Spleen (tissue), 11 donors: ENCODE results near the gene IMMP1L. TPM values are rescaled to one million over a fixed set of nuclear protein-coding genes. Genes with fewer than 3 reads are reported as not detected.

Source experiments
- DNase-seq: peaks from one replicate; pipeline ENCODE4 v3.0.0-alpha.2; 2020
- H3K27ac ChIP-seq, 8 donors: fragments of 200-600 bp; sonication (generic) in 7 of 8; 1 replicate in 4 of 8; 2 replicates in 4 of 8; pipeline versions ENCODE4 v1.5.0 to v1.8.0; 2016 to 2021; ENCODE audit warnings: inconsistent platforms in 4 of 8, mild to moderate bottlenecking in 4 of 8, moderate library complexity in 1 of 8
- H3K27me3 ChIP-seq, 7 donors: fragments of 200-600 bp; sonication (generic) in 6 of 7; replicated peaks in 1 of 7; 1 replicate in 4 of 7; 2 replicates in 3 of 7; pipeline versions ENCODE4 v1.5.0 to v1.8.0; 2016 to 2021; ENCODE audit warnings: inconsistent platforms in 3 of 7, mild to moderate bottlenecking in 1 of 7
- H3K36me3 ChIP-seq, 6 donors: fragments of 200-600 bp; sonication (generic) in 5 of 6; 1 replicate in 4 of 6; 2 replicates in 2 of 6; pipeline versions ENCODE4 v1.5.0 to v1.8.0; 2016 to 2021; ENCODE audit warnings: inconsistent platforms in 2 of 6
- H3K4me1 ChIP-seq, 6 donors: fragments of 200-600 bp; sonication (generic) in 5 of 6; 1 replicate in 3 of 6; 2 replicates in 3 of 6; pipeline versions ENCODE4 v1.5.0 to v1.8.0; 2016 to 2021; ENCODE audit warnings: inconsistent platforms in 3 of 6
- H3K4me3 ChIP-seq, 8 donors: fragments of 200-600 bp; sonication (generic) in 7 of 8; 1 replicate in 4 of 8; 2 replicates in 4 of 8; pipeline versions ENCODE4 v1.5.0 to v1.8.0; 2016 to 2021; ENCODE audit warnings: inconsistent platforms in 4 of 8, mild to moderate bottlenecking in 4 of 8, moderate library complexity in 2 of 8
- H3K9me3 ChIP-seq, 8 donors: fragments of 200-600 bp; sonication (generic) in 7 of 8; 1 replicate in 4 of 8; 2 replicates in 4 of 8; pipeline versions ENCODE4 v1.5.0 to v1.8.0; 2016 to 2021; ENCODE audit warnings: inconsistent platforms in 4 of 8
- CTCF ChIP-seq, 11 experiments: fragments of 200-600 bp in 7 of 11; fragments of 450-650 bp in 4 of 11; sonication (generic) in 4 of 11; IDR thresholded peaks in 8 of 11; conservative IDR thresholded peaks in 3 of 11; 1 replicate in 7 of 11; 2 replicates in 4 of 11; pipeline versions ENCODE4 v1.4.0 to v1.8.0; 2016 to 2021; ENCODE audit warnings: antibody characterized with exemption in 11 of 11, inconsistent platforms in 4 of 11, mild to moderate bottlenecking in 1 of 11
- POLR2A ChIP-seq, 3 donors: fragments of 450-650 bp; IDR thresholded peaks; one replicate each; pipeline ENCODE4 v1.5.1; 2017; ENCODE audit warnings: antibody characterized with exemption in 3 of 3, mild to moderate bottlenecking in 1 of 3
- POLR2AphosphoS5 ChIP-seq, 3 donors: sonication (generic); formaldehyde crosslinking; IDR thresholded peaks; one replicate each; pipeline ENCODE4 v1.5.1; 2017; ENCODE audit warnings: antibody characterized with exemption in 3 of 3
- WGBS, 5 donors: extraction: QIAGEN DNeasy Blood & Tissue Kit in 3 of 5; methylation state at CpG; one replicate each; pipeline versions ENCODE4 v1.1.5 to v1.1.7; 2013 to 2018; 5-methylcytosine and 5-hydroxymethylcytosine counted together
- intact Hi-C: fragments of 100-400 bp; cut with DNase I; formaldehyde crosslinking; loops from one replicate; pipeline ENCODE4 v1.15.0; 2023; ENCODE audit warnings: low total_unique reads
- polyA plus RNA-seq, 3 donors: library from polyadenylated mRNA; stranded (reverse); fragments of 200-250 nt; gene quantifications; one replicate each; pipeline ENCODE4 v1.2.1, GENCODE V29; 2013
- total RNA-seq, 7 donors: library from RNA; depleted of rRNA in 3 of 7; stranded (reverse); fragments of >200 nt in 3 of 7; fragmentation: NEBNext Ultra II Directional in 4 of 7; extraction: Animal tissue kit (Norgen Biotek cat#: 25700) in 4 of 7; gene quantifications; one replicate each; pipeline versions ENCODE4 v1.1.0 to v1.2.1, GENCODE V29; 2016 to 2021
- donor health status: healthy with polysubstance abuse.
- donor health status: DM: no; HTN: no; CAD: no; lungs with moderate emphysema.
- donor health status: DM: no; HTN: no; CAD: no.
- donor health status: Bipolar disorder and iron deficiency.
- donor health status: healthy.
- donor health status: DM: no; HTN: no; CAD: no.
- donor health status: DM: yes; HTN: yes; CAD: no.

Gene IMMP1L
- total and polyA plus RNA-seq, 10 donors, result 13.5 to 33.1 (median 20.1) TPM

GRCh38 chr11:31449040-31449439 lies 60.4 kb downstream of the IMMP1L start:
- Histone ChIP-seq H3K9me3 (no peaks in the 10 kb centered on the region), H3K4me3 (no peak overlapping the region), H3K27ac (no peak overlapping the region), H3K4me1 (no peaks in the 10 kb centered on the region), H3K36me3 (peaks cover 0 to 42% (median 2%) of the 10 kb centered on the region in 6 donors), H3K27me3 (no peaks in the 10 kb centered on the region)
- 86 to 92% (median 86%) methylated on average over 2 of the region's 2 CpGs for WGBS, 5 donors
- no peak for TF ChIP-seq CTCF (IDR thresholded peaks at IDR 0.05 in 8 of 11, conservative IDR thresholded peaks at IDR 0.05 in 3 of 11)
- TF ChIP-seq POLR2A (IDR thresholded peaks at IDR 0.05), result no peak
- TF ChIP-seq POLR2AphosphoS5 (IDR thresholded peaks at IDR 0.05), result no peak
- intact Hi-C loops, result no loop called here
- DNase-seq, result no peak

DNA sequence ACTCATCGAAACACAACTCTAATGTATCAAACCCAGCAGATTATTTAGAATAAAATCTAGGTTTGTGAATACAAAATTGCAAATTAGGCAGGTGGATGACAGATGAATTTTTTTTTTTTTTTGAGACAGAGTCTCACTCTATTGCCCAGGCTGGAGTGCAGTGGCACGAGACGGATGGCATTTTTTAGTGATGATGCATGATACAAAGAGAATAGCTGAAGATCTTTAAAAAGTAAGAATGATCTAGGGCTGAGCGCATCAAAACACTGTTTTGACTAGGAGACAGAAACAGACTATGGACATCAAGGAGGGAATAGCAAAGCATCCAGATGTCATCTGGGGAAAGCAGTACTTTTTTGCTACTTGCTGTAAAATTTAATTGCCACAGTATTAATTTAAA lies 63.8 kb downstream of the IMMP1L start:
- DNase-seq, result no peak
- Histone ChIP-seq H3K36me3 (peaks cover 0 to 22% (median 0%) of the 10 kb centered on the region in 6 donors), H3K27ac (no peak overlapping the region), H3K27me3 (no peaks in the 10 kb centered on the region), H3K9me3 (no peaks in the 10 kb centered on the region), H3K4me1 (no peaks in the 10 kb centered on the region), H3K4me3 (no peak overlapping the region)
- 96 to 99% (median 97%) methylated on average over 4 of the region's 4 CpGs for WGBS, 5 donors
- TF ChIP-seq POLR2A (IDR thresholded peaks at IDR 0.05) (no peak), CTCF (IDR thresholded peaks at IDR 0.05 in 8 of 11, conservative IDR thresholded peaks at IDR 0.05 in 3 of 11) (no peak), POLR2AphosphoS5 (IDR thresholded peaks at IDR 0.05) (no peak)
- intact Hi-C loops, result no loop called here

- H3K27me3 ChIP-seq, result no peaks in the 10 kb centered on the region
- H3K27ac ChIP-seq, result no peak overlapping the region
- no peaks in the 10 kb centered on the region for H3K9me3 ChIP-seq
- H3K36me3 ChIP-seq, result peaks cover 0 to 21% (median 0%) of the 10 kb centered on the region in 6 donors
- WGBS, 5 donors, result 87 to 97% (median 91%) methylated on average over 3 of the region's 3 CpGs
- TF ChIP-seq CTCF (IDR thresholded peaks at IDR 0.05 in 8 of 11, conservative IDR thresholded peaks at IDR 0.05 in 3 of 11) (no peak), POLR2AphosphoS5 (IDR thresholded peaks at IDR 0.05) (no peak), POLR2A (IDR thresholded peaks at IDR 0.05) (no peak)
- H3K4me3 ChIP-seq, result no peak overlapping the region
- no peak for DNase-seq
- no peaks in the 10 kb centered on the region for H3K4me1 ChIP-seq
- intact Hi-C loops, result no loop called here
Measured at GRCh38 chr11:31443802-31444201, 65.6 kb downstream of the IMMP1L start.

DNA sequence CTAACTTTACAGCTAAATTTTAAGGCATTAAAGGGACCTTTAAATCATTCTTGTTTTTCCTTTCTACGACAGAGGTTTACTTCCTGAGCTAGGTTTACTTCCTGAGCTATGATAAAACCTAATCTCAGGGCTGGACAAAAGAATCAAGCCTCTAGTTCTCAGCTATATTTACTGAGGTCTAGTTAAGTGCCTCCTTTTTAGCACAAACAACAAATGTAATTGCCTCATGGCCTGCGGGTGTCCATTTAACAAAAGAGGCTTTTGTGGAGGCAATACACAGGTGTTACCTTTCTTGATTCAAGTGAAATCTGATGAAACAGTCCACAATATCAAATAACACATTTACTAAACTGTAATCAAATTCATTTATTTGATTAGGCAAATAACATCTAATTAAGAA lies 67.3 kb downstream of the IMMP1L start:
- 42 to 54% (median 46%) methylated on average over 2 of the region's 2 CpGs for WGBS, 5 donors
- Histone ChIP-seq H3K4me3 (no peak overlapping the region), H3K27ac (no peak overlapping the region), H3K4me1 (no peaks in the 10 kb centered on the region), H3K27me3 (no peaks in the 10 kb centered on the region), H3K36me3 (peaks cover 0 to 4% (median 0%) of the 10 kb centered on the region in 6 donors), H3K9me3 (no peaks in the 10 kb centered on the region)
- intact Hi-C loops, result no loop called here
- DNase-seq, result no peak
- TF ChIP-seq CTCF (IDR thresholded peaks at IDR 0.05 in 8 of 11, conservative IDR thresholded peaks at IDR 0.05 in 3 of 11) (no peak), POLR2A (IDR thresholded peaks at IDR 0.05) (no peak), POLR2AphosphoS5 (IDR thresholded peaks at IDR 0.05) (no peak)
